ENCODE results near the gene FBLN2. TPM values are rescaled to one million over a fixed set of nuclear protein-coding genes. Genes with fewer than 3 reads are reported as not detected.

Gene FBLN2
- total and polyA plus RNA-seq, 10 of the 15 experiments (the other 5 are each of a cell fraction or from before 2014, with no cell fraction given), result 0.03 to 0.41 (median 0.12) TPM; not detected in 2

DNA sequence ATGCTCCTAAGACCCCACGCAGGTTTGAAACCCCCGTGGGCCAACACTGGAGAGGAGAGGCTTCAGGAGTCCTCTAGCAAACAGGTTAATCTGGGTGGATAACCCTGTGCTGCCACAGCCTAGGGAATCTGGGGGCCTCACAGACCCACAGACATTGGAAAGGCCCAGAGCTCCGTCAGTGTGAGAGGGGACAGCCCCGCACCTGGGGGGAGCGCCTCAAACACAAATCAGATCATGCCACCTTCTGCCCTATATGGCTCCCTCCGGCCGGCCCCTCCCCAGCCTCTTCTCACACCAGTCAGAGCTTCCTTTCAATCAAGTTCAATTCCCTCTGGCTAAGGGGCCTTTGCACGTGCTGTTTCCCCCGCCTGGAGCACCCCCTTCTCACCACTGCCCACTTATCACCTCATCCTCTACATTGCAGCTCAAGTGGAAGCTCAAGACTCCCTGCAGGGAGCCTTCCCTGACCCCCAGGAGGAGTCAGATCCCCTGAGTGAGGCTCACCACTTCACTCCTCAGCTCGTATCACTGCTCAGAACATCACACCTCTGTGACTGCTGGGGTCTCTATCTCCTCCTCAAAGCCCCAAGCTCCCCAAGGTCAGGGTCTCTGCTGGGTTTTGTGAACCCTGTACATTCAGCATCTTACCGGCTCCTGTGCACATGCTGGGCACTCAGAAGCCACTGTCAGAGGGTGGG lies 24.1 kb downstream of the FBLN2 start:
- no TSS peak for BruUV-seq (replicated peaks)
- H3K4me2 ChIP-seq (ENCODE audit: control insufficient read depth, insufficient read depth), result no peak overlapping the region
- ChIA-PET SMC1A (ENCODE audit: uncharacterized antibody, unreplicated experiment) (no interaction called here), CTCF (no interaction called here), POLR2A (no interaction called here), RAD21 (ENCODE audit: unreplicated experiment) (interaction anchor here (1.6 kb wide), 1 partner anchor 77 kb away, joined by 3 read pairs; no protein-coding TSS in a partner anchor)
- H3K27me3 ChIP-seq (replicated peaks in 1 of 2; ENCODE audit: control insufficient read depth in 2 of 2, insufficient read depth in 2 of 2, low read length in 1 of 2), result no peaks in the 10 kb centered on the region; a peak in 1 of 4 replicates
- H4K20me1 ChIP-seq (ENCODE audit: control insufficient read depth, insufficient read depth), result no peaks in the 10 kb centered on the region
- DNase-seq (ENCODE audit: low read depth, low spot score) (no peak), ATAC-seq (no peak), FAIRE-seq (no peak)
- H3K9me3 ChIP-seq (replicated peaks; ENCODE audit: control insufficient read depth, insufficient read depth, low read length), result no peaks in the 10 kb centered on the region
- in situ Hi-C loops (cut with MboI), result no loop called here
- no peak overlapping the region for H2AFZ ChIP-seq (ENCODE audit: control insufficient read depth, low read depth, low read length)
- H3K4me3 ChIP-seq, result no peak overlapping the region
- no peaks in the 10 kb centered on the region for H3K4me1 ChIP-seq (ENCODE audit: control insufficient read depth, insufficient read depth, low read length)
- H3K36me3 ChIP-seq (ENCODE audit: control insufficient read depth in 2 of 2, insufficient read depth in 2 of 2, low read length in 1 of 2), result no peaks in the 10 kb centered on the region
- H3K27ac ChIP-seq (ENCODE audit: control insufficient read depth, insufficient read depth), result no peak overlapping the region
- no peak overlapping the region for H3K9ac ChIP-seq (ENCODE audit: control insufficient read depth, insufficient read depth, low read length)
- WGBS (ENCODE audit: insufficient coverage, insufficient replicate concordance, low lambda C conversion rate, missing lambda C conversion rate), result 20% methylated on average over 10 of the region's 11 CpGs
- intact Hi-C loops (cut with micrococcal nuclease; ENCODE audit: unreplicated experiment), result no loop called here
- H3K79me2 ChIP-seq (ENCODE audit: control insufficient read depth, insufficient read depth, low read length), result no peaks in the 10 kb centered on the region
- no peak for TF ChIP-seq SMAD1 (IDR thresholded peaks at IDR 0.05; ENCODE audit: low read depth, partially characterized antibody)
- TF ChIP-seq HDAC2 (IDR thresholded peaks at IDR 0.05), result no peak
- no peak for TF ChIP-seq CBFB (IDR thresholded peaks at IDR 0.05; ENCODE audit: low read depth)
- TF ChIP-seq, protein P1, sequence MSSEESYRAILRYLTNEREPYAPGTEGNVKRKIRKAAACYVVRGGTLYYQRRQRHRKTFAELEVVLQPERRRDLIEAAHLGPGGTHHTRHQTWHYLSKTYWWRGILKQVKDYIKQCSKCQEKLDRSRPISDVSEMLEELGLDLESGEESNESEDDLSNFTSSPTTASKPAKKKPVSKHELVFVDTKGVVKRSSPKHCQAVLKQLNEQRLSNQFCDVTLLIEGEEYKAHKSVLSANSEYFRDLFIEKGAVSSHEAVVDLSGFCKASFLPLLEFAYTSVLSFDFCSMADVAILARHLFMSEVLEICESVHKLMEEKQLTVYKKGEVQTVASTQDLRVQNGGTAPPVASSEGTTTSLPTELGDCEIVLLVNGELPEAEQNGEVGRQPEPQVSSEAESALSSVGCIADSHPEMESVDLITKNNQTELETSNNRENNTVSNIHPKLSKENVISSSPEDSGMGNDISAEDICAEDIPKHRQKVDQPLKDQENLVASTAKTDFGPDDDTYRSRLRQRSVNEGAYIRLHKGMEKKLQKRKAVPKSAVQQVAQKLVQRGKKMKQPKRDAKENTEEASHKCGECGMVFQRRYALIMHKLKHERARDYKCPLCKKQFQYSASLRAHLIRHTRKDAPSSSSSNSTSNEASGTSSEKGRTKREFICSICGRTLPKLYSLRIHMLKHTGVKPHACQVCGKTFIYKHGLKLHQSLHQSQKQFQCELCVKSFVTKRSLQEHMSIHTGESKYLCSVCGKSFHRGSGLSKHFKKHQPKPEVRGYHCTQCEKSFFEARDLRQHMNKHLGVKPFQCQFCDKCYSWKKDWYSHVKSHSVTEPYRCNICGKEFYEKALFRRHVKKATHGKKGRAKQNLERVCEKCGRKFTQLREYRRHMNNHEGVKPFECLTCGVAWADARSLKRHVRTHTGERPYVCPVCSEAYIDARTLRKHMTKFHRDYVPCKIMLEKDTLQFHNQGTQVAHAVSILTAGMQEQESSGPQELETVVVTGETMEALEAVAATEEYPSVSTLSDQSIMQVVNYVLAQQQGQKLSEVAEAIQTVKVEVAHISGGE (CRISPR knock-in tag; IDR thresholded peaks at IDR 0.05), result no peak
- TF ChIP-seq, protein P2, sequence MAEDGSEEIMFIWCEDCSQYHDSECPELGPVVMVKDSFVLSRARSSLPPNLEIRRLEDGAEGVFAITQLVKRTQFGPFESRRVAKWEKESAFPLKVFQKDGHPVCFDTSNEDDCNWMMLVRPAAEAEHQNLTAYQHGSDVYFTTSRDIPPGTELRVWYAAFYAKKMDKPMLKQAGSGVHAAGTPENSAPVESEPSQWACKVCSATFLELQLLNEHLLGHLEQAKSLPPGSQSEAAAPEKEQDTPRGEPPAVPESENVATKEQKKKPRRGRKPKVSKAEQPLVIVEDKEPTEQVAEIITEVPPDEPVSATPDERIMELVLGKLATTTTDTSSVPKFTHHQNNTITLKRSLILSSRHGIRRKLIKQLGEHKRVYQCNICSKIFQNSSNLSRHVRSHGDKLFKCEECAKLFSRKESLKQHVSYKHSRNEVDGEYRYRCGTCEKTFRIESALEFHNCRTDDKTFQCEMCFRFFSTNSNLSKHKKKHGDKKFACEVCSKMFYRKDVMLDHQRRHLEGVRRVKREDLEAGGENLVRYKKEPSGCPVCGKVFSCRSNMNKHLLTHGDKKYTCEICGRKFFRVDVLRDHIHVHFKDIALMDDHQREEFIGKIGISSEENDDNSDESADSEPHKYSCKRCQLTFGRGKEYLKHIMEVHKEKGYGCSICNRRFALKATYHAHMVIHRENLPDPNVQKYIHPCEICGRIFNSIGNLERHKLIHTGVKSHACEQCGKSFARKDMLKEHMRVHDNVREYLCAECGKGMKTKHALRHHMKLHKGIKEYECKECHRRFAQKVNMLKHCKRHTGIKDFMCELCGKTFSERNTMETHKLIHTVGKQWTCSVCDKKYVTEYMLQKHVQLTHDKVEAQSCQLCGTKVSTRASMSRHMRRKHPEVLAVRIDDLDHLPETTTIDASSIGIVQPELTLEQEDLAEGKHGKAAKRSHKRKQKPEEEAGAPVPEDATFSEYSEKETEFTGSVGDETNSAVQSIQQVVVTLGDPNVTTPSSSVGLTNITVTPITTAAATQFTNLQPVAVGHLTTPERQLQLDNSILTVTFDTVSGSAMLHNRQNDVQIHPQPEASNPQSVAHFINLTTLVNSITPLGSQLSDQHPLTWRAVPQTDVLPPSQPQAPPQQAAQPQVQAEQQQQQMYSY (CRISPR knock-in tag; IDR thresholded peaks at IDR 0.05), result no peak
- no peak for TF ChIP-seq SPI1 (IDR thresholded peaks at IDR 0.05; ENCODE audit: borderline replicate concordance, insufficient read depth, low read depth, low read length)
- TF ChIP-seq, protein P3, sequence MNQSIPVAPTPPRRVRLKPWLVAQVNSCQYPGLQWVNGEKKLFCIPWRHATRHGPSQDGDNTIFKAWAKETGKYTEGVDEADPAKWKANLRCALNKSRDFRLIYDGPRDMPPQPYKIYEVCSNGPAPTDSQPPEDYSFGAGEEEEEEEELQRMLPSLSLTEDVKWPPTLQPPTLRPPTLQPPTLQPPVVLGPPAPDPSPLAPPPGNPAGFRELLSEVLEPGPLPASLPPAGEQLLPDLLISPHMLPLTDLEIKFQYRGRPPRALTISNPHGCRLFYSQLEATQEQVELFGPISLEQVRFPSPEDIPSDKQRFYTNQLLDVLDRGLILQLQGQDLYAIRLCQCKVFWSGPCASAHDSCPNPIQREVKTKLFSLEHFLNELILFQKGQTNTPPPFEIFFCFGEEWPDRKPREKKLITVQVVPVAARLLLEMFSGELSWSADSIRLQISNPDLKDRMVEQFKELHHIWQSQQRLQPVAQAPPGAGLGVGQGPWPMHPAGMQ (IDR thresholded peaks at IDR 0.05; ENCODE audit: borderline replicate concordance), result no peak
- TF ChIP-seq, protein P4, sequence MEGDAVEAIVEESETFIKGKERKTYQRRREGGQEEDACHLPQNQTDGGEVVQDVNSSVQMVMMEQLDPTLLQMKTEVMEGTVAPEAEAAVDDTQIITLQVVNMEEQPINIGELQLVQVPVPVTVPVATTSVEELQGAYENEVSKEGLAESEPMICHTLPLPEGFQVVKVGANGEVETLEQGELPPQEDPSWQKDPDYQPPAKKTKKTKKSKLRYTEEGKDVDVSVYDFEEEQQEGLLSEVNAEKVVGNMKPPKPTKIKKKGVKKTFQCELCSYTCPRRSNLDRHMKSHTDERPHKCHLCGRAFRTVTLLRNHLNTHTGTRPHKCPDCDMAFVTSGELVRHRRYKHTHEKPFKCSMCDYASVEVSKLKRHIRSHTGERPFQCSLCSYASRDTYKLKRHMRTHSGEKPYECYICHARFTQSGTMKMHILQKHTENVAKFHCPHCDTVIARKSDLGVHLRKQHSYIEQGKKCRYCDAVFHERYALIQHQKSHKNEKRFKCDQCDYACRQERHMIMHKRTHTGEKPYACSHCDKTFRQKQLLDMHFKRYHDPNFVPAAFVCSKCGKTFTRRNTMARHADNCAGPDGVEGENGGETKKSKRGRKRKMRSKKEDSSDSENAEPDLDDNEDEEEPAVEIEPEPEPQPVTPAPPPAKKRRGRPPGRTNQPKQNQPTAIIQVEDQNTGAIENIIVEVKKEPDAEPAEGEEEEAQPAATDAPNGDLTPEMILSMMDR (IDR thresholded peaks at IDR 0.05 in 2 of 3, conservative IDR thresholded peaks at IDR 0.05 in 1 of 3; ENCODE audit: control insufficient read depth in 2 of 3, extremely low read depth in 1 of 3, insufficient read depth in 1 of 3, low read depth in 3 of 3, low read length in 3 of 3), result no peak
- TF ChIP-seq ZNF24 (IDR thresholded peaks at IDR 0.05), result no peak

Data from GM12878 (cell line).